ENCODE results near the gene ARL17B.
"Not testable (repeated sequence)": the region's sequence is repeated elsewhere in the genome, so short reads cannot be mapped to it uniquely, and the experiment has no call there.

ARL17B gene

DNA sequence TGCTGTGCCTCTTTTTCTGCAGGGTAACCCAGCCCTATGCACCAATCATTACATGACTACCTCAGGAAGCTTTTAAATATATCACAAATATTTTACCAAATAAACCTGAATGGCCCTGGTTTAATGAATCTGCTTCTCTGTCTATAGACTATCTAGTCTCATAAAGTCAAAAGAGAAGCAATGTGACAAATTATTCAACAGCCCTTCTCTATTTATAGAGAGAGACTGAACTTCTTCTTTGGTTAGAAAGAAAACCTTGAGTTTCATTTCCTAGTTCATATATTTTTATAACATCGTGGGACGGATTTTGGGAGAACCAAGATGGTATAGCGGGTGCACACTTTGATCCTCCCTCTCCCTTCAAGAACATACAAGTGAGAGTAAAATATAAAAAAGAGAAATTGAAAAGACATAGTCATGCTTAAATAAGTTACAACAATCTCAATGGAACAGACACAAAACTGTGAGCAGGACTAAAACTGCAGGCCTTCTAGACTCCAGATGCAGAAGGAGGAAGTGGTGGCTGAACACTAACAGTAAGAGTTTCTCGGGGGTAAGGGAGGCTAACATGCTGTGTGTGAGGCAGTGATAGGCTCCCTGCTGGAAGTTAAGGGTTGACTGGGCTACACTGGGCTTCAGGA, 70.5 kb downstream of the ARL17B start:
- peak; percentile 13 for DNase-seq (ENCODE audit: low spot score)

DNA sequence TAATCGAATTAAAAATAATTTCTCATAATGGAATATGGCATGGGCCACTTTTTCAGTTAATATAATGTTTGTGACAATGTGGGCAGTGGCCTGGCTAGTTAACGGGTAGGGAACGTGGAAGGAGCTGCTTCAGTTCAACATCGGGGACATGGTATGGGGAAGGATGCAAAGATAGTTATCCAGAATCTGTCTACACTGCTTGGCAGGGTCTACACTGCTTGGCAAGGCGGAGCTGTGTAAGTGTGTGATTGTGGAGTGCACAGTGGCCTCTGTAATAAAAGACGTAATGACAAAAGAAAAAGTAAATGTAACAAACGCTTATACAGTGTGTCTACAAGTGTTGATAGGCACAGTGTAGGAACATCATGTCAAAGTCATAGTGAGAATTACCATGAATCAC, 74.0 kb downstream of the ARL17B start:
- not testable (repeated sequence) for DNase-seq (ENCODE audit: low spot score)

DNA sequence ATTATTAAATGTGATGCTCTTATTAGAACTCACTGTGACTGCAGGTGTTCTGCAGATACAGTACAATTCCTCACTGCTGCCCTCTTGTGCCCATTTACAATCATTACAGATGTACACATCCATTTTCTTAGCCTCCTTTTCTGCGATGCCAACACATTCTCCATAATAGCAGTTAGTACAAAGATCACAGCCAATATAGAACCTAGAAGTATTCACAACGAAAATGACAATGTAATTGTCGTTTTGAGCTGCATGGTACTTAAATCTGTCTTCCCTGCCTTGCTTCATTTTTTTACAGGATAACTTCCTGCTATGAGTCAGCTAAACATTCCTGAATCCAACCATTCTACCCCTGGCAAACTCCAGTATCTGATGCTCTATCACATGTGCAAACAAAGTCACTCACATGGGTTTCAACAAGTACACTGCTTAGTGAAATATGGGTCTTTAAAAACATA, 74.8 kb downstream of the ARL17B start:
- peak; percentile 92 for DNase-seq (ENCODE audit: low spot score)

- peak; percentile 0 for DNase-seq (ENCODE audit: low spot score)
Observed at GRCh38 chr17:46285500-46285899, 76.1 kb downstream of the ARL17B start.

- DNase-seq (ENCODE audit: low spot score), result peak; percentile 81
Observed at GRCh38 chr17:46284467-46284866, 77.1 kb downstream of the ARL17B start.

- DNase-seq (ENCODE audit: low spot score), result not testable (repeated sequence)
Observed at GRCh38 chr17:46282635-46283034, 78.9 kb downstream of the ARL17B start.

- DNase-seq (ENCODE audit: low spot score), result not testable (repeated sequence)
Observed at GRCh38 chr17:46281336-46281735, 80.2 kb downstream of the ARL17B start.

GRCh38 chr17:46276728-46277479, 84.7 kb downstream of the ARL17B start:
- not testable (repeated sequence) for DNase-seq (ENCODE audit: low spot score)

- no peak for DNase-seq (ENCODE audit: low spot score)
Observed at GRCh38 chr17:46274238-46274637, 87.3 kb downstream of the ARL17B start.

- no peak for DNase-seq (ENCODE audit: low spot score)
Observed at GRCh38 chr17:46273541-46274236, 87.9 kb downstream of the ARL17B start.

- DNase-seq (ENCODE audit: low spot score), result no peak
Observed at GRCh38 chr17:46270032-46270431, 91.5 kb downstream of the ARL17B start.

DNA sequence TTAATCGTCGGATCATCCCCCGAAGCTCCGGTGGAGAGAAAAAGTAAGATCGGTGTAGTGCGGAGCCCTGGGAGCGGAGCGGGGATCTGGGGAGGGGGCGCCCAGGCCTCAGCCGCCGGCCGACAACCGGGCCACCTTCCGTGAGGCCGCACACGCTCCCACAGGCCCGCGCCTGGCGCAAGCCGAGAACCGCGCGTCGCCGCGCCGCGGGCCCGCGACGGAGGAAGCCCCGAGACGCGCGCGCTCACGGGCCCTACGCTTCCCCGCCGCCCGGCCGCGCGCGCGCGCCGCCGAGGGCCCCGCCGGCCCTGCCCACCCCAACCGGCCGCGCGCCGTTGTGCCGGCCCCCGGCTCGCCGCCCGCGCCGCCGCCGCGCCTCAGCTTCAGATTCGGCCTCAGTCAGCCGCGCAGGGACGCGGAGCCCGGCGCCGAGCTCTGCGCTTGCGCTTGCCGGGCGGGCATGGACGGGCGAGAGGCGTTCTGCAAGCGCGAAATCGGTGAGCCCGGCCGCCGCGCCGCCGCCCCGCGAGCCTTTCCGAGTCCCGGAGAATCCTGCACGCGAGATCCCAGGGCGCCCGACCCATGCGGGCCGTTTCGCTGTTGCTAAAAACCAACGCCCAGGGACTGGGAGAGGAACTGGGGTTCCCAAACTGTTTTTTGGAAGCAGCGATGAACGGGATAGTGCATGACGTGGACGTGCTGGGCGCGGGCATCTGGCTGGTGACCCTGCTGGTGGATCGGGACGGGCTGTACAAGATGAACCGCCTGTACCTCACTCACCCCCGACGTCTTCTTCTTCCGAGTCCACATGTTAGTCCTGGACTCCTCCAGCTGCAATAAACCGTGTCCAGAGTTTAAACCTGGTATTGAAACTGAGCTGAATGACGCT, 94.7 kb downstream of the ARL17B start:
- DNase-seq (ENCODE audit: low spot score), result peak; percentile 77

- not testable (repeated sequence) for DNase-seq (ENCODE audit: low spot score)
Observed at GRCh38 chr17:46266063-46266655, 95.4 kb downstream of the ARL17B start.

DNA sequence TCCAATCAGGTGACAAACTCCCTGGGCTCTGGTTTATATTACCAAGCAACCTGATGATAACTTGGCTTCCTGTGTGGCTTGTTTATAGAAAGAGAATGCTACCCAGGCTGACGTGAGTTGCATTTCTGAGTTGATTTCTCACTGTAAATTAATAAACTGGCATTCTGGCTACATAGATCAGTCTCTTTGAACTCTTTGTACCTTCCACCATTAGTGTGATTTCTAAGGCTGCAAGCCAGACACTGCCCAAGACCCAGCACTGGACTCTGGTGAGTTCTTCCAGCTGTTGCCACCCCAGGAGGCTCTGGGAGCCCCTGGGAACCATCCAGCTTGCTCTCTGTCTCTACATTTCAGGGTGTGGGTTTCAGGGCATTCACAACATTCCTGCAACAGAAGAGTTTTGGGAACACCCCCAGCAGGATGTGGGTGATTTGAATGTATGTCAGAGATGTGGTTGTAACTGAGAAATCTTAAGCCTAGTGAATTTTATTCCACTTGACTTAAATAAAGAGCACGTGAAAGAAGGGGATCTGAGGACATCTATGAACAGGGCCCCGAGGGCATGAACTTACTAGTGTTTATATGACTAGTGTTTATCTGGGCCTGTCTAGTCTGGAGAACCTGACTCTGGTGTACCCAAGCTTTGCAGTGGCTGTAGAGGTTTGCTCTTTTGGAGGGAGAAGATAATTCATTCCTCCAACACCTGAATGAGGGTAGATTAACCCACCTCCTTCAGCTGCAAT, 96.9 kb downstream of the ARL17B start:
- peak; percentile 46 for DNase-seq (ENCODE audit: low spot score)

DNA sequence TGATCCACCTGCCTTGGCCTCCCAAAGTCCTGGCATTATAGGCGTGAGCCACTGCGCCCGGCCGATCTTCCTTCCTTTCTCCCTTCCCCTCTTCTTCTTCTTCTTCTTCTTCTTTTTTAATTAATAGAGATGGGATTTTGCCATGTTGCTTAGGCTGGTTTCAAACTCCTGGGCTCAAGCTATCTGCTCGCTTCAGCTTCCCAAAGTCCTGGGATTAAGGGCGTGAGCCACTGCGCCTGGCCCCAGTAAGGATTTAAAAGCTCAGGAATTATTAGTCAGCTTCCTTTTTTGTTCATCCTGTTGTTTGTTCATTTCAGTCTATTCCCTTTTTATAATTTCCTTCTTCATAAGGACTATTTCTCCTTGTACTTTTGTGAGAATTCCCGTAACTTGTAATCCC, 99.3 kb downstream of the ARL17B start:
- DNase-seq (ENCODE audit: low spot score), result no peak

DNA sequence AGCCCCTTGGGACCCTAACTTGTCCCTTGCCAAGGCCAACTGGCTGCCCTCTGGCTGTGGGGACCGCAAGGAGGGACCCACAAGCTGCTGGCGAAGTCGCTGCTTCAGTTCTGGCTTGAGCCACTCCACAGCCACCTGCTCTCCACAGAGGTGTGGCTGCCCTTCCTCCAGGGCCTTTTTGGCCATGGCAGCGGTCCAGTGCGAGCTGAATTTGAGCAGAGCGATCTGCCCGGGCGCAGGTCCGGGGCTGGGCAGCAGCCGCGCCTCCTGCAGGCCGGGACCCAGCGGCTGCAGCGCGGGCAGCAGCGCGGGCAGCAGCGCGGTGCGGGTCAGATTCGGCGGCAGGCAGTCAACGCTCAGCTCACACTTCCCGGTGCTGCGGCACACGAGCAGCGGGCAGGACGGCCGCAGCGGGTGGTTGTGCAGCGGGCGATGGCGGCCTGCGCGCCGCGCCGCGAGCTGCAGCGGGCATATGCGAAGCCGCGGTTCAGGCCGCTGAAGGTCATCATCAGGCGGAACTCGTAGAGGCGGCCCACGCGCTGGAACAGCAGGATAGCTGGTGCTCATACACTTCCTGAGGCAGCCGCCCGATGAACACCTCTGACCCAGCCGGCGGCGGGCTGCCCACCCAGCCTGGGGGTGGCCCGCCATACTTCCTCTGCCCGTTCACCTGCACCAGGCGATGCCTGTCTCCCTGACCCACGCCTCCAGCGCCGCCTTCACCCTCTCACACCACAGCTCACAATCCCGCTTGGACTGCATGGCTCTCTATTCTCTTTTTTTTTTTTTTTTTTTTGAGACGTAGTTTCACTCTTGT, 101.5 kb downstream of the ARL17B start:
- not testable (repeated sequence) for DNase-seq (ENCODE audit: low spot score)

GRCh38 chr17:46256369-46256768, 105.2 kb downstream of the ARL17B start:
- DNase-seq (ENCODE audit: low spot score), result not testable (repeated sequence)

DNA sequence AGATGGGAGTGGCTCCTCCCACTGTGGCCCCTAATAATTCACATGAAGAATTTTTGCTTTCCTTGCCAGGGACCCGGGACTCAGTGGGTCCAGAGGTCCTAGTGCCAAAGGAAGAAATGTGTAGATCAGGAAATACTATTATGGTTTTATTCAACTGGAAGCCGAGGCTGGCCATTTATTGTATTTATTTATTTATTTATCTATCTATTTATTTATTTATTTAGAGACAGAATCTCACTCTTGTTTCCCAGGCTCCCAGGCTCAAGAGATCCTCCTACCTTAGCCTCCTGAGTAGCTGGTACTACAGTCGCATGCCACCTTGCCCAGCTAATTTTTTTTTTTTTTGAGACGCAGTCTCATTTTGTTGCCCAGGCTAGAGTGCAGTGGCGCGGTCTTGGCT, 107.4 kb downstream of the ARL17B start:
- not testable (repeated sequence) for DNase-seq (ENCODE audit: low spot score)

- DNase-seq (ENCODE audit: low spot score), result peak; percentile 86
Observed at GRCh38 chr17:46253722-46254121, 107.8 kb downstream of the ARL17B start.

- not testable (repeated sequence) for DNase-seq (ENCODE audit: low spot score)
Observed at GRCh38 chr17:46252804-46253203, 108.8 kb downstream of the ARL17B start.
